Activated T-cell treated with anti-CD3 and anti-CD28 coated beads, Interleukin-2, amount 50 U/mL, for 24 hours (primary cell): ENCODE measurements around the gene ATP2B2.

Source experiments
- DNase-seq: peaks from one replicate; pipeline ENCODE4 v3.0.0-alpha.2; 2020
- H3K27ac Mint-ChIP-seq: 2 replicates; pipeline ENCODE4 v1.8.0; 2020; ENCODE audit warnings: mild to moderate bottlenecking, mixed read lengths
- H3K27me3 Mint-ChIP-seq: 2 replicates; pipeline ENCODE4 v1.8.0; 2020; ENCODE audit warnings: mixed read lengths
- H3K36me3 Mint-ChIP-seq: 2 replicates; pipeline ENCODE4 v1.8.0; 2020; ENCODE audit warnings: low read depth, mixed read lengths
- H3K4me1 Mint-ChIP-seq: 2 replicates; pipeline ENCODE4 v1.8.0; 2020; ENCODE audit warnings: low read depth, mixed read lengths
- H3K4me3 Mint-ChIP-seq: 2 replicates; pipeline ENCODE4 v1.8.0; 2020; ENCODE audit warnings: mild to moderate bottlenecking, moderate library complexity, mixed read lengths
- H3K9me3 Mint-ChIP-seq: 2 replicates; pipeline ENCODE4 v1.8.0; 2020; ENCODE audit warnings: mixed read lengths

ATP2B2 gene

GRCh38 chr3:10437995-10438901 lies 67.1 kb downstream of the ATP2B2 start:
- H3K9me3 Mint-ChIP-seq = no peaks in the 10 kb centered on the region
- peak overlapping the region; percentile 5 for H3K27ac Mint-ChIP-seq
- no peaks in the 10 kb centered on the region for H3K27me3 Mint-ChIP-seq
- DNase-seq = no peak
- no peak overlapping the region for H3K4me3 Mint-ChIP-seq
- peaks cover 34% of the 10 kb centered on the region for H3K4me1 Mint-ChIP-seq
- H3K36me3 Mint-ChIP-seq = no peaks in the 10 kb centered on the region

- H3K9me3 Mint-ChIP-seq = no peaks in the 10 kb centered on the region
- DNase-seq = peak; percentile 76
- peak overlapping the region; percentile 23 for H3K4me3 Mint-ChIP-seq
- no peaks in the 10 kb centered on the region for H3K27me3 Mint-ChIP-seq
- H3K36me3 Mint-ChIP-seq = no peaks in the 10 kb centered on the region
- H3K4me1 Mint-ChIP-seq = peaks cover 34% of the 10 kb centered on the region
- peak overlapping the region; percentile 83 for H3K27ac Mint-ChIP-seq
These were observed 68.0 kb downstream of the ATP2B2 start for GRCh38 chr3:10437272-10437994.

GRCh38 chr3:10435850-10436249 lies 69.5 kb downstream of the ATP2B2 start:
- no peaks in the 10 kb centered on the region for H3K36me3 Mint-ChIP-seq
- peaks cover 34% of the 10 kb centered on the region for H3K4me1 Mint-ChIP-seq
- DNase-seq = no peak
- H3K4me3 Mint-ChIP-seq = no peak overlapping the region
- no peak overlapping the region for H3K27ac Mint-ChIP-seq
- no peaks in the 10 kb centered on the region for H3K27me3 Mint-ChIP-seq
- H3K9me3 Mint-ChIP-seq = no peaks in the 10 kb centered on the region

GRCh38 chr3:10434938-10435336 lies 70.4 kb downstream of the ATP2B2 start:
- Mint-ChIP-seq H3K27ac (no peak overlapping the region), H3K4me1 (peaks cover 33% of the 10 kb centered on the region), H3K4me3 (no peak overlapping the region), H3K36me3 (no peaks in the 10 kb centered on the region), H3K27me3 (no peaks in the 10 kb centered on the region), H3K9me3 (no peaks in the 10 kb centered on the region)
- DNase-seq = no peak

- Mint-ChIP-seq H3K27me3 (no peaks in the 10 kb centered on the region), H3K4me1 (peaks cover 33% of the 10 kb centered on the region), H3K4me3 (no peak overlapping the region)
These were observed 71.0 kb downstream of the ATP2B2 start for GRCh38 chr3:10434144-10434937.

GRCh38 chr3:10432931-10433330 lies 72.5 kb downstream of the ATP2B2 start:
- Mint-ChIP-seq H3K4me3 (no peak overlapping the region), H3K4me1 (peaks cover 25% of the 10 kb centered on the region), H3K27ac (no peak overlapping the region), H3K9me3 (no peaks in the 10 kb centered on the region), H3K27me3 (no peaks in the 10 kb centered on the region), H3K36me3 (no peaks in the 10 kb centered on the region)
- no peak for DNase-seq

More at GRCh38 chr3:10434144-10434937, 71.0 kb downstream of the ATP2B2 start:
- peak overlapping the region; percentile 41 for H3K27ac Mint-ChIP-seq
- H3K36me3 Mint-ChIP-seq = no peaks in the 10 kb centered on the region
- H3K9me3 Mint-ChIP-seq = no peaks in the 10 kb centered on the region
- DNase-seq = no peak

- no peaks in the 10 kb centered on the region for H3K9me3 Mint-ChIP-seq
- H3K27ac Mint-ChIP-seq = peak overlapping the region; percentile 26
- H3K4me1 Mint-ChIP-seq = peaks cover 19% of the 10 kb centered on the region
- H3K4me3 Mint-ChIP-seq = no peak overlapping the region
- H3K27me3 Mint-ChIP-seq = no peaks in the 10 kb centered on the region
- DNase-seq = no peak
- no peaks in the 10 kb centered on the region for H3K36me3 Mint-ChIP-seq
These were observed 73.1 kb downstream of the ATP2B2 start for GRCh38 chr3:10432156-10432845.

GRCh38 chr3:10430805-10431204 lies 74.6 kb downstream of the ATP2B2 start:
- H3K27me3 Mint-ChIP-seq = no peaks in the 10 kb centered on the region
- no peaks in the 10 kb centered on the region for H3K36me3 Mint-ChIP-seq
- H3K4me3 Mint-ChIP-seq = no peak overlapping the region
- no peak overlapping the region for H3K27ac Mint-ChIP-seq
- DNase-seq = no peak
- peaks cover 7% of the 10 kb centered on the region for H3K4me1 Mint-ChIP-seq
- H3K9me3 Mint-ChIP-seq = no peaks in the 10 kb centered on the region

GRCh38 chr3:10428406-10429091 lies 76.8 kb downstream of the ATP2B2 start:
- no peaks in the 10 kb centered on the region for H3K9me3 Mint-ChIP-seq
- H3K4me1 Mint-ChIP-seq = no peaks in the 10 kb centered on the region
- no peaks in the 10 kb centered on the region for H3K27me3 Mint-ChIP-seq
- no peaks in the 10 kb centered on the region for H3K36me3 Mint-ChIP-seq
- DNase-seq = no peak
- H3K4me3 Mint-ChIP-seq = no peak overlapping the region
- H3K27ac Mint-ChIP-seq = no peak overlapping the region

- Mint-ChIP-seq H3K27ac (no peak overlapping the region), H3K36me3 (no peaks in the 10 kb centered on the region), H3K9me3 (no peaks in the 10 kb centered on the region), H3K27me3 (no peaks in the 10 kb centered on the region), H3K4me1 (no peaks in the 10 kb centered on the region), H3K4me3 (no peak overlapping the region)
- DNase-seq = no peak
These were observed 78.8 kb downstream of the ATP2B2 start for GRCh38 chr3:10426346-10427220.

GRCh38 chr3:10423171-10423882 lies 82.1 kb downstream of the ATP2B2 start:
- no peaks in the 10 kb centered on the region for H3K27me3 Mint-ChIP-seq
- no peak overlapping the region for H3K27ac Mint-ChIP-seq
- no peaks in the 10 kb centered on the region for H3K36me3 Mint-ChIP-seq
- no peaks in the 10 kb centered on the region for H3K9me3 Mint-ChIP-seq
- peaks cover 13% of the 10 kb centered on the region for H3K4me1 Mint-ChIP-seq
- no peak for DNase-seq
- no peak overlapping the region for H3K4me3 Mint-ChIP-seq

GRCh38 chr3:10421996-10422395 lies 83.4 kb downstream of the ATP2B2 start:
- H3K4me3 Mint-ChIP-seq = no peak overlapping the region
- H3K36me3 Mint-ChIP-seq = no peaks in the 10 kb centered on the region
- H3K27me3 Mint-ChIP-seq = no peaks in the 10 kb centered on the region
- H3K27ac Mint-ChIP-seq = no peak overlapping the region
- peaks cover 13% of the 10 kb centered on the region for H3K4me1 Mint-ChIP-seq
- no peaks in the 10 kb centered on the region for H3K9me3 Mint-ChIP-seq
- no peak for DNase-seq
